ENCODE results near the gene PDCD1.
A peak's percentile ranks its signal among the peaks of the same experiment; 100 is the strongest.
"Not testable (repeated sequence)": the region's sequence is repeated elsewhere in the genome, so short reads cannot be mapped to it uniquely, and the experiment has no call there.

PDCD1 gene

GRCh38 chr2:241823531-241824437, 34.9 kb downstream of the PDCD1 start:
- DNase-seq, result not testable (repeated sequence)

DNA sequence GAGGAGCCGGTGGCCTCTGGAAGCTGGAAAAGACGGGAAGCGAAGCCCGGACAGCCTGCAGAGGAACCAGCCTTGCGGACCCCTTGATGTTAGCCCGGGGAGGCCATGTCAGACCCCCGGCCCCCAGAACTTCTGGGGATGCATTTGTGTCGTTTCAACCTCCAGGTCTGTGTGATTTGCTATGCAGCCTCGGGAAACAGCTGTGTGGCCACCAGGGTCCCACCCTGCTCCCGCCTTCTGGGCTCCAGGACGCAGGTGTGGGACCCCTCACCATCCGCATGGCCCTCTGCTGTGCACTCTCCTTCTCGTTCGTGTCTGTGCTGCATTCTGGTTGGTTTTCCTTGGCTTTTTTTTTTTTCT, 36.5 kb downstream of the PDCD1 start:
- peak in 1 of 2 experiments; percentile 0 for DNase-seq

GRCh38 chr2:241821460-241822263, 37.0 kb downstream of the PDCD1 start:
- DNase-seq, result peak in 1 of 2 experiments; percentile 2

DNA sequence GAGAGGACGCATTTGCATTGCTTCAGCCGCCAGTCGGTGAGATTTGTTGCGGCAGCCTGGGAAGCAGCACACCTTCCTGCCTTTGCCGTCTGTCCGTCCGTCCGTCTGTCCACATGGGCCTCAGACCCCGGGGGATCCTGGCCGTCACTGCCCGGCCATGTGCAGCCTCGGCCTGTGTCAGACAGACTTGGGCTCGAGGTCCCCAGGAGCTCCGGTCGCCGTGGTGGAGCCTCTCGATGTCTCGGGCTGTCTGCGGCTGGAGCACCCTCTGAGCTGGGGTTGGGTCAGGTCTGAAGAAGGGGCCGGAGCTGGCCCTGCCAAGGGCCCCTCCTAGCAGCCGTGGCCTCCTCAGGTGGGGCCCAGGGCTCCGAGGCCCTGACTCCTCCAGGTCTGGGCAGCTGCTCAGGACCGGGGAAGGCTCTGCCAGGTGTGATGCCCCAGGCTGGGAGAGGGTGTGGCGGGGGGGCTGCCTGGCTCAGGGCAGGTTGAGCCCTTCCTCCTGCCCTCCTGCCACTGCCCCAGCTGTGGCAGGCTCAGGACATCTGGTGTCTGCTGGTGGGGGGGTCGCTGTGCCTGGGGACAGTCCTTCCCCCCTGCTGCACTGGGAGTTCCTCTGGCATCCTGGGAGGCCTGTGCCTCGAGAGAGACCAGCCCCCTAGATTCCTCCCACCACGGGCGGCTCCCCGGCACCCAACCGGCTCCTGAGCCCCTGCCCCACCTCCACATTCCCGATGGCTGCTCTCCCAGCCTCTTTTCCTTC, 37.9 kb downstream of the PDCD1 start:
- DNase-seq, result peak in 1 of 2 experiments; percentile 1

DNA sequence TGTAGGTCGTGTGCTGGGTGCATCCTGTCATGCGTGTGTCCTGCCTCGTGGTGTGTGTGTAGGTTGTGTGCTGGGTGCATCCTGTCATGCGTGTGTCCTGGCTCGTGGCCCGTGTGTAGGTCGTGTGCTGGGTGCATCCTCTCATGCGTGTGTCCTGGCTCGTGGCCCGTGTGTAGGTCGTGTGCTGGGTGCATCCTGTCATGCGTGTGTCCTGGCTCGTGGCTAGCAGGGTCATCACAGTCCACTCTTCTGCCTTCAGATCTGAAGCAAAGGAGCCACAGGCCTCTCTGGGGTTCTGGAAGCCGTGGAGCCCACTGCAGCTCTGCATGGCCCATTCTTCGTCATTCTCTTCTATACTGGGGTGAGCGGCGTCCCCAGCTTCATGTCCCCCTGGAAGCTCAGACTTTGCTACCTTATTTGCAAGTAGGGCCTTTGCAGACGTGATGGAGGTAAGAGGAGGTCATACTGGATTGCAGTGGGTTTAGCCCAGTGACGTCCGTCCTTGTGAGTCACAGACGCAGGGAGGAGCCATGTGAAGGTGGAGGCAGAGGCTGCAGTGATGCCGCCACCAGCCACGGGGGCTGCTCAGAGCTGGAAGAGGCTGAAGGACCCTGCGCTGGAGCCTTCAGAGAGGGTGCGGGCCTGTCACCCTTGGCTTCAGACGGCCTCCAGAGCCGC, 38.6 kb downstream of the PDCD1 start:
- peak in 1 of 2 experiments; percentile 2 for DNase-seq

DNA sequence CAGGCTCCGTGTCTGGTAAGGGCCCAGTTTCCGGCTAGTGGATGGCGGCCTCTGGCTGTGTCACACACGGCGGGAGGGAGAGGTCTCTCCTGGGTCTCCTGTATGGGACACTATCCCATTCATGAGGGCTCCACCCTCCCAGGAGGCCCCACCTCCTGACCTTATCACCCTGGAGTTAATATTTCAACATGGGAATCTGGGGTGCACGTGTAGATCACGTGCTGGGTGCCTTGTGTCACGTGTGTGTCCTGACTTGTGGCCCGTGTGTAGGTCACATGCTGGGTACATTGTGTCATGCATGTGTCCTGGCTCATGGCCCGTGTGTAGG, 39.8 kb downstream of the PDCD1 start:
- no peak for DNase-seq

GRCh38 chr2:241818229-241818942, 40.3 kb downstream of the PDCD1 start:
- DNase-seq, result no peak

DNA sequence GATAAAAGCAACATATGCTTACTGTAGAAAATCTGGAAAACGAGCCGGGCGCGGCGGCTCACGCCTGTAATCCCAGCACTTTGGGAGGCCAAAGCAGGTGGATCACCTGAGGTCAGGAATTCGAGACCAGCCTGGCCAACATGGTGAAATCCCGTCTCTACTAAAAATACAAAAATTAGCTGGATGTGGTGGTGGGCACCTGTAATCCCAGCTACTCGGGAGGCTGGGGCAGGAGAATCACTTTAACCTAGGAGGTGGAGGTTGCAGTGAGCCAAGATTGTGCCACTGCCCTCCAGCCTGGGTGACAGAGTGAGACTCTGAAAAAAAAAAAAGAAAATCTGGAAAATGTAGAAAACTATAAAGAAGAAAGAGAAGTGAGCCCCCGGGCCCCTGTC, 40.9 kb downstream of the PDCD1 start:
- not testable (repeated sequence) for DNase-seq

- DNase-seq, result peak in 1 of 2 experiments; percentile 24
Measured at GRCh38 chr2:241817126-241817820, 41.4 kb downstream of the PDCD1 start.

- peak in 1 of 2 experiments; percentile 2 for DNase-seq
Measured at GRCh38 chr2:241816431-241817121, 42.1 kb downstream of the PDCD1 start.

DNA sequence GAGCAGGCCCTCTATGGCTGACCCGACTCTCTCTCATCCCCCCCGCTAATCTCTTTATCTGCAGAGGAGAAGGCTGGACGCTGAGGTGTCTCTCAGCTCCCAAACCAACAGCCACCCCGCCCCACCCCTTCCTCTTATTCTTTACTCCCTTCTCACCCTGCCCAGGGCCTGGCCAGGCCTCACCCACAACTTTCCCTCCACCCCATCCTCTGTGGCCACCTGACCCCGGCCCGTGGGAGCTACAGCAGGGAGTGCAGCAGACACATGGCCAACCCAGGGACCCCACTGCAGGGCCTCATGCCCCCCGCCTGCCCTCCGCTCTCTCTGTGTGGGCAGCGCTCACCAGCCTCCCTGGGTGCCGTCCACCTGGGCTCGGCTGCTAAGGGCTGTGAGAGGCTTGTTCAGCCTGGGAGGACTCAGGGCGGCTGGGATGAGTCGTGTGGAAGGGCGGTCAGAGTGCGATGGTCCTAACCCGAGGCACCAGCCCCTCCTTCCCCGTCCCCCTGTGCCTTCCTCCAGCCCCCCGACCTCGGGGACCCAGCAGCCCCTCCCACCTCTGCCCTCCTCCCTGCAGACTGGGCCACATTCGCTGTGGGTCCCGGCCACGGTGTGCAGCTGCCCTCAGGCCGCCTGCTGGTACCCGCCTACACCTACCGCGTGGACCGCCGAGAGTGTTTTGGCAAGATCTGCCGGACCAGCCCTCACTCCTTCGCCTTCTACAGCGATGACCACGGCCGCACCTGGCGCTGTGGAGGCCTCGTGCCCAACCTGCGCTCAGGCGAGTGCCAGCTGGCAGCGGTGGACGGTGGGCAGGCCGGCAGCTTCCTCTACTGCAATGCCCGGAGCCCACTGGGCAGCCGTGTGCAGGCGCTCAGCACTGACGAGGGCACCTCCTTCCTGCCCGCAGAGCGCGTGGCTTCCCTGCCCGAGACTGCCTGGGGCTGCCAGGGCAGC, 42.9 kb downstream of the PDCD1 start:
- DNase-seq, result peak in 1 of 2 experiments; percentile 1

DNA sequence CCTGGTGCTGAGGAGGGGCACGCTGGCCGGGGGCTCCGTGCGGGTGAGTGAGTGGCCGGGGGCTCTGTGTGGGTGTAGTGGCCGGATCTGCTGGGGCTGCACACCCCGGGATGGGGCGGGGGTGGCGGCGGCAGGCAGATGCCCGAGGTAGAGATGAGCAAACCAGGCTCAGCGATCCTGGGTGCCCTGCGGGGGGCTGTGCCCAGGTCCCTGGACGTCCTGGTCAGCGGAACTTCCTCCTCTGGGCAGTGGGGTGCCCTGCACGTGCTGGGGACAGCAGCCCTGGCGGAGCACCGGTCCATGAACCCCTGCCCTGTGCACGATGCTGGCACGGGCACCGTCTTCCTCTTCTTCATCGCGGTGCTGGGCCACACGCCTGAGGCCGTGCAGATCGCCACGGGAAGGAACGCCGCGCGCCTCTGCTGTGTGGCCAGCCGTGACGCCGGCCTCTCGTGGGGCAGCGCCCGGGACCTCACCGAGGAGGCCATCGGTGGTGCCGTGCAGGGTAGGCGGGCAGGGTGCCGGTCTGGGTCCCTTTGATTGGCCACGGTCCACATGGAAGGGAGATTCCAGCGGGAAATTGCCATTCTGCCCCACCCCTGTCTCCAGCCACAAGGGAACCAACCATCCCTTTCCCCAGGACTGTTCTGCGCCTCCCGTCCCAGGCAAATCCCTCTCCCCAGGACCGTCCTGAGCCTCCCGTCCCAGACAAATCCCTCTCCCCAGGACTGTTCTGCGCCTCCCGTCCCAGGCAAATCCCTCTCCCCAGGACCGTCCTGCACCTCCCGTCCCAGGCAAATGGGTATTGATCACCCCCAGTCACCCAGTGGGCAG, 43.8 kb downstream of the PDCD1 start:
- DNase-seq, result no peak

- no peak for DNase-seq
Measured at GRCh38 chr2:241814393-241814642, 44.4 kb downstream of the PDCD1 start.

GRCh38 chr2:241813644-241814392, 44.9 kb downstream of the PDCD1 start:
- DNase-seq, result no peak

DNA sequence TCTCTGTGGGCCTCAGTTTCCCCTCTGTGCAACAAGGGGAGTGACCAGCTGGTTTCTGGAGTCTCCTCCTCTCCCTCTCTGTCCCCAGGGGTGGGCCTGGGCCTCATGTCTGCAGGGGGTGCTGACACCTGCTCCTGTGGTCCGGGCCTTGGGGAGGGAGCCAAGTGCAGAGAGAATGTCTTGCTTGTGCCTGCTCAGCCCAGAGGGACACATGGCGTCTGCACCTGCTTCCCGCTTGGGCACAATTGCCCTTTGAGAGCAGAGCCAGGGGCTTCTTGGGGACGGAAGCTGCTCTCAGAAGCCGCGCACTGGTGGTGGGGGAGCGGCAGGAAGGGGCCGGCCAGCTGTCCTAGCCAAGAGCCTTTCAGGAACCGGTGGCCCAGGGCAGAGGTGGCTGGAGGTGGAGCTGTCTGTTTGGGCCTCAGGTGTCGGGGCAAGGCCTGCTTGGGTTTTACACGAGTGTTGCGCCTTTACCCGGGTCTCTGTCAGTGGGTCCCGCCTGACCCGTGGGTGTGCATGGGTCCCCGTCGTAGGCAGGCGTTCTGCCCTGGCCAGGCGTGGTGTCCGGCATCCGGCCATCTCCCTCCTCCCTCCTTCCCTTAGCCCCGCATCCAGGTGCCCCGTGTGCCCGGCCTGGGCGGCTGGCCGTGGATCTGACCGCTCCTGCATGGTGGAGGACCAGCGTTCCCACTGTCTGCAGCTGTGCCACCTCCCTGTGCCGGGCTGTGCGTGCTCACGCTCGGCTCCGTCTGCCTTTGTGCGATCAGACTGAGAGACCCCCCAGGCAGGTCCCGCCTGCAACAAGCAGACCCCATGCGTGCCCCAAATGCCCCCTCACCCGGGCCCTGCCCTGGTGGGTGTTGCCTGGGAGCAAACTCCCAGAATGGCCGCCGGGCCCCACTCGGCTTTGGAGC, 45.7 kb downstream of the PDCD1 start:
- DNase-seq, result no peak

GRCh38 chr2:241811952-241812729, 46.6 kb downstream of the PDCD1 start:
- peak in 1 of 2 experiments; percentile 0 for DNase-seq
